ENCODE data around the gene NCL.
"Not testable (repeated sequence)": the region's sequence is repeated elsewhere in the genome, so short reads cannot be mapped to it uniquely, and the experiment has no call there.

NCL gene

DNA sequence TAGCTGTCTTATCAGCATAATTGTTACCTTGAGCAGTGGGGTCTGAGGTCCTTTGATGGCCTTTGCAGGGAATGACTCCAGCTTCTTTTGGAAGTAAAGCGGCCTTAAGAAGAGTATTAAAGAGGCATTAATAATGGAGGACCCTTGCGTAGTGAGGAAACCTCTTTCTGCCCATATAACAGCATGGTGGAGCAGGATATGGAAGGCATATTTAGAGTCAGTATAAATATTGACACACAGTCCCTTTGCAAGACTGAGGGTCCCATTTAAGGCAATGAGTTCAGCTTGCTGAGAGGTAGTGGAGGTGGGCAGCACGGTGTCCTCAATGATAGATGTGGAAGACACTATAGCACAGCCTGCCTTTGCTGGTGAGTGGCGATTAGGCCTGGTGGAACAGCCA lies 32.7 kb downstream of the NCL start:
- DNase-seq (ENCODE audit: low read depth in 2 of 3, low spot score in 1 of 3) = no peak

GRCh38 chr2:231430437-231430836 lies 33.8 kb downstream of the NCL start:
- not testable (repeated sequence) for DNase-seq (ENCODE audit: low read depth in 2 of 3, low spot score in 1 of 3)

GRCh38 chr2:231429901-231430300 lies 34.4 kb downstream of the NCL start:
- DNase-seq (ENCODE audit: low read depth in 2 of 3, low spot score in 1 of 3) = no peak

- no peak for DNase-seq (ENCODE audit: low read depth in 2 of 3, low spot score in 1 of 3)
Measured at GRCh38 chr2:231429152-231429551, 35.1 kb downstream of the NCL start.

DNA sequence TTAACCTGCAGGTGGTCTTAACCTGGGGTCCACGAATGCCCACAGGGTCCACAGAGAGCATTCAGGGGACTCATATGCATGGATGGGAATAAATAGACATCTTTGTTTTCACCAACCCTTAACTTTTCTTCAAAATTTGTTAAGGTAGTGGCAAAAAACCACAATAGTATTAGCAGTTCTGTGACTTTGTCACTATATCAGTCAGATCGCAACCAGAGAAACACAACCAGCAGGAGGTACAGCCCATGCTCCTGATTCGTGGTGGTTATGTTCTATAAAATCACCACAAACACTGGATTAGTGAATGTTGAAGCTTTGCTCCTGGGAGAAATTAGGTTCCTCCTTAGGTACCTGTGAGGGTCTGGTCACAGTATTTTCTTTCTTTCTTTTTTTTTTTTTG lies 37.2 kb downstream of the NCL start:
- DNase-seq (ENCODE audit: low read depth in 2 of 3, low spot score in 1 of 3) = no peak

DNA sequence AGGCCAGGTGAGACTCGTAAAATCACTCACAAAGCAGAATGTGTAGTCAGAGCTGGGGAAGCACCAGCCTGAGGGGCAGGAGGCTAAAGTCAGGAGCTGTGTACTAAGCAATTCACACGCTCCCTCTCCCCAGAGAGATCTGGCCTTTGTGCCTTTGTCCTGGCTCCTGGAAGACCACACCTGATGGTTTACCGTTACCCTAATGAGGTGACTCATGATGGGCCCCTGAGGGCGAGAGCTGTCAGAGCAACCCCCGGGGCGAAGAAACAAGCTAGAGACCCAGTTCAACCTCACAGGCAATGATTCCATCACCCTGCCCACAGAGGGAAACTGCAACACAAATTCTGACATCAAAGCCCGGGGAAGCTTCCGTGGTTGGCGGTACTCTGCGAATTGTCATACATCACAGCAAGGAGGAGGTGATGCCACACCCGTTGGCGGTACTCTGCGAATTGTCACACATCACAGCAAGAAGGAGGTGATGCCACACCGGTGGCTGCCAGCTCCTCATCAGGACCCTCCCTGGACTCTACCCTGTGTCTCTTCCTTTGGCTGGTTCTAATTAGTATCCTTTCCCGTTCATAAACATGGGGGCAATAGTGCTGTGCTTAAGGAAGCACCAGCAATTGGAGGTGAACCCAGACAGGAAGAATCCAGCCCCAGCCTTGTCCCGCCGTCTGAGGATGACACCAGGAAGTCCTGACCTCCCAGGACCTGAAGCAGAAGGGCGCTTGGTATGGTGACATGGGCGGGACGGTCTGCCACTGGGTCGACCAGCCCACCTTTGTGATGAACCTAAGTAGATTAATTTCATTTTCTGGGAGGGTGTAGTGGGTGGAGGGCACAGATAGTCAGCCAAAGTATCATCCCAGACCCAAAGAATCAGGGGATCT lies 38.2 kb downstream of the NCL start:
- peak in 2 of 3 donors; percentile 33 to 43 for DNase-seq (ENCODE audit: low read depth in 2 of 3, low spot score in 1 of 3)

GRCh38 chr2:231425291-231425810 lies 38.9 kb downstream of the NCL start:
- no peak for DNase-seq (ENCODE audit: low read depth in 2 of 3, low spot score in 1 of 3)

- no peak for DNase-seq (ENCODE audit: low read depth in 2 of 3, low spot score in 1 of 3)
Measured at GRCh38 chr2:231423176-231423575, 41.1 kb downstream of the NCL start.

GRCh38 chr2:231422056-231422455 lies 42.2 kb downstream of the NCL start:
- no peak for DNase-seq (ENCODE audit: low read depth in 2 of 3, low spot score in 1 of 3)

GRCh38 chr2:231421051-231421580 lies 43.2 kb downstream of the NCL start:
- DNase-seq (ENCODE audit: low read depth in 2 of 3, low spot score in 1 of 3) = no peak

DNA sequence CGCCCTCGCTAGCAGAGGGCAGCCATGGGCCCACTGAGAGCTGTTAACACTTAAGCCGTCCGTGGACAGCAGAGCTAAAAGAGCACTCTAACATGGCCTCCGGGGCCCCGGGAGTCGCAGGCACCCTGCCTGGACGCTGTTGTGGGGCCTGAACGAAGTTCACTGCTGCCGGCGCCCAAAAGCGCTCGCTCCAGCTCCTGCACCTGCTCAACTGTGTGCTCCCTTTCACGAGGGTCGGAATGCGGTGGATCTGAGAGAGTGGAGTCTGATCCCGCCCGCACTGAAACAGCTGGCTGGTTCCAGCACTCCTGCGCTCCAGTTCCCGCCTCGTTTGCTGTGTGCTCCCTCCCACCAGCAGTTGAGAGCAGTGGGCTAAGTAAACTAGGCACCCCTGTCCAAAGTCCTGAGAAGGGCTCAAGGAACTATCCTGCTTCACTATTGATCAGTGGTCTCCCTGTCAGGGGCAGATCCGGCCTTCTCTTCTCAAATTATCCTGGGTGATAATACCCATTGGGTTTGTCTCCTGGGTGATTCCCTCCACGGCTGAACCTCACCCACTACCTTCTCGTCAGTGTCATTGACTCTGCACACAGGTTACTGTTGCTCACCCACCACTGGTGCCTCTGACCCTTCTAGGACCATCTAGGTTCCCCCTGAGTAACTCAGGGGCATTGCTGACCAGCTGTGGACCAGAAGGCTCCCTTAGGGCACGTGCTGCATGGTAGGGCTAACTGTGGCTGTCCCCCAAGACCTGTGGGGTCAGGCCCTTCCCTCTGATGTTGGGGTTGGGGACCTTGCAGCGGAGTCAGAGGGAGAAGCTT lies 45.3 kb downstream of the NCL start:
- DNase-seq (ENCODE audit: low read depth in 2 of 3, low spot score in 1 of 3) = no peak

DNA sequence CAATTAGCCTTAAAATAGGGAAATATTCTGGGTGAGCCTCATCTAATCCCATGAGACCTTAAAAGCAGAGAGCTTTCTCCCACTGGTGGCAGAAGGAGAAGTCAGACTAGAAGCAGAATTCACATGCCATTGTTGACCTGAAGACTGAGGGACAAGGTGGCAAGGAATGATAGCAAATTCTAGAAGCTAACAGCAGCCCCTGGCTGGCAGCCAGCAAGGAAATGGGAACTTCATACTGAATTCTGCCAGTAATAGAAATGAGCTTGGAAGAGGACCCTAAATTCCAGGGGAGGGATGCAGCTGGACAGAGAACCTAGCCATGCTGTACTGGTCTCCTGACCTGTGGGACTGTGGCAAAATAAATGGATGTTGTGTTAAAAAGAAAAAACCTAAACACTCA lies 49.3 kb downstream of the NCL start:
- DNase-seq (ENCODE audit: low read depth in 2 of 3, low spot score in 1 of 3) = no peak

GRCh38 chr2:231413921-231414476 lies 50.3 kb downstream of the NCL start:
- no peak for DNase-seq (ENCODE audit: low read depth in 2 of 3, low spot score in 1 of 3)

DNA sequence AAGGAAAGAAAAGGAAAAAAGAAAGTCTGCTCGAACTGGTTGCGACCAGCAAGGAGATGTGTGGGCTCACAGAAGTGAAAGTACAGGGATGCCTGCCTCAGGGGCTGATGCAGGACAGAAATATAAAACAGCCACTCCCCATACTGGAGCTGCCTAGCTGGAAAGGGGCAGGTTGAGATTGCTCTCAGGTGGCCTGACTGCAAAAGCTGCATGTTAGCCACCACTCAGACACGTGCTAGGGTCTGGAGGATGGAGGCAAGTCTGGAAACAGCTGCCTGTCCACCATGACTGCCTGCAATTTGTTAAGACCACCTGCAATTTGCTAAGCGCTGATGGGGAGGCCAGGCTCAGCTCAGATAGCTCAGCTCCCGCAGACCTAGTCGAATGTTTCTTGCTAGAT lies 50.8 kb downstream of the NCL start:
- no peak for DNase-seq (ENCODE audit: low read depth in 2 of 3, low spot score in 1 of 3)

DNA sequence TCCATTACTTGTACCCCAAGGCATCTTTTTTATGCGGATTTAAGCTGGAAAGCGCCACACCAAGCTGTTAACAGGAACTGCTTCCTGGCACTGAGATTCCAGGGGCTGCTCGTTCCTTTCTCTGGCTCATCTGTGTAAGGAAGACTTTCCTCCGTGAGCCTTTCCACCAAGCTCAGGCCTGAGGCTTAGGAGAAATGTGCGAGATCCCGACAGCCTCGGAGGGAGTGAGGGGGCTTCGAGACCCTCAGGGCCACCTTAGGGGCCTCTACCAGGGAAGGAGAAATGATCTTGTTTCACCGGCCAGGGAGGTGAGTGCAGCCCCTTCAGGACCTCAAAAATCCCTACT lies 51.7 kb downstream of the NCL start:
- no peak for DNase-seq (ENCODE audit: low read depth in 2 of 3, low spot score in 1 of 3)

- DNase-seq (ENCODE audit: low read depth in 2 of 3, low spot score in 1 of 3) = peak; percentile 38 to 69 (median 53)
Measured at GRCh38 chr2:231411831-231412617, 52.3 kb downstream of the NCL start.

GRCh38 chr2:231411237-231411636 lies 53.0 kb downstream of the NCL start:
- no peak for DNase-seq (ENCODE audit: low read depth in 2 of 3, low spot score in 1 of 3)

- DNase-seq (ENCODE audit: low read depth in 2 of 3, low spot score in 1 of 3) = no peak
Measured at GRCh38 chr2:231410293-231411004, 53.8 kb downstream of the NCL start.

- no peak for DNase-seq (ENCODE audit: low read depth in 2 of 3, low spot score in 1 of 3)
Measured at GRCh38 chr2:231409776-231410175, 54.5 kb downstream of the NCL start.

DNA sequence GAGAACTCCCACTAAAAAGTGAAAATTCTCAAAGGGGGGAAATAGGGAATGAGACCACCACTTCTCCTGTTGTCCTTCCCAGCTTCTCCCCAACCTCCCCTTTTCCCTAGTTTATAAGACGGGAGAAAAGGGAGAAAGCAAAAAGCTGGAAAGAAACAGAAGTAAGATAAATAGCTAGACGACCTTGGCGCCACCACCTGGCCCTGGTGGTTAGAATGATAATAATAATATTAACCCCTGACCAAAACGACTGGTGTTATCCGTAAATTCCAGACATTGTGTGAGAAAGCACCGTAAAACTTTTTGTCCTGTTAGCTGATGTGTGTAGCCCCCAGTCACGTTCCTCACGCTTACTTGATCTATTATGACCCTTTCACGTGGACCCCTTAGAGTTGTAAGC lies 56.0 kb downstream of the NCL start:
- DNase-seq (ENCODE audit: low read depth in 2 of 3, low spot score in 1 of 3) = not testable (repeated sequence)

Measured in stimulated activated CD4-positive, alpha-beta T cell treated with anti-CD3 and anti-CD28 coated beads, Interleukin-12 subunit alpha, Interleukin-12 subunit beta, amount 100 ng/mL, for 48 hours (primary cell).